PFSK-1 (cell line): ENCODE data around the gene NTM.

Experiments used
- FOXP2 ChIP-seq: optimal IDR thresholded peaks from 2 replicates; pipeline ENCODE3; 2011; ENCODE audit warnings: borderline replicate concordance, control low read depth, inconsistent platforms; ENCODE audit not compliant: insufficient read depth; ENCODE audit errors: extremely low read length, extremely low read depth
- POLR2AphosphoS5 ChIP-seq: IDR thresholded peaks from 2 replicates; pipeline ENCODE4 v1.6.1; 2012; ENCODE audit warnings: low read depth, mild to moderate bottlenecking, control low read depth, low read length, moderate library complexity
- REST ChIP-seq, 2 experiments: IDR thresholded peaks; 2 replicates each; pipeline versions ENCODE4 v1.6.1 to v1.8.0; 2011 to 2012; ENCODE audit warnings: low read depth in 2 of 2, low read length in 2 of 2, control low read depth in 1 of 2, inconsistent platforms in 1 of 2, mild to moderate bottlenecking in 1 of 2, moderate library complexity in 1 of 2; ENCODE audit not compliant: insufficient read depth in 1 of 2
- SIN3A ChIP-seq: IDR thresholded peaks from 2 replicates; pipeline ENCODE4 v1.6.1; 2012; ENCODE audit warnings: mild to moderate bottlenecking, low read length, moderate library complexity, borderline replicate concordance; ENCODE audit not compliant: insufficient read depth
- TAF1 ChIP-seq: IDR thresholded peaks from 2 replicates; pipeline ENCODE4 v1.6.1; 2012; ENCODE audit warnings: low read length, control low read depth, borderline replicate concordance; ENCODE audit not compliant: insufficient read depth

Gene NTM

GRCh38 chr11:132257871-132258270, 887.5 kb downstream of the NTM start:
- TF ChIP-seq FOXP2 (no peak), REST (IDR thresholded peaks at IDR 0.05; ENCODE audit: insufficient read depth in 1 of 2, low read depth in 2 of 2, low read length in 2 of 2) (no peak), SIN3A (no peak), TAF1 (no peak), POLR2AphosphoS5 (no peak)

GRCh38 chr11:132258875-132259274, 888.5 kb downstream of the NTM start:
- TF ChIP-seq POLR2AphosphoS5 (no peak), FOXP2 (no peak), SIN3A (no peak), TAF1 (no peak), REST (IDR thresholded peaks at IDR 0.05; ENCODE audit: insufficient read depth in 1 of 2, low read depth in 2 of 2, low read length in 2 of 2) (no peak)

DNA sequence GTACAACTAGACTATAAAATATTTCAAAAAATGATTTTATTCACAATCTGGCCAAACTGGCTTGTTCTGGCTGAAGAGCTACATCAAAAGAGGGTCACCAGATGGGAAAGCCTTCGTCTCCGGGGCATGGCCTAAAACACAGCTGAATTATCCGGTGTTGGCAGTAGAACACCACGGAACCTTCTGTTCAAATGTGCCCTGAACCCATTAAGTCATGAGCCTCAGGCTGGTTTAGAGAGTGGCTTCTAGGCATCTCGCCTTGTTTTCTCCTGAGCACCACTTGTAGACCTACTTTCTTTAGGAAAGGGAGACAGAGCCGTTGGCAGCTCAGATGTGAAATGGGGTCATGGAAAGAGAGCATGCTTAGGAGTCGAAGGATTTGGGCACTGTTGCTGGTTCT, 890.2 kb downstream of the NTM start:
- TF ChIP-seq TAF1 (no peak), POLR2AphosphoS5 (no peak), SIN3A (no peak), FOXP2 (no peak), REST (IDR thresholded peaks at IDR 0.05; ENCODE audit: insufficient read depth in 1 of 2, low read depth in 2 of 2, low read length in 2 of 2) (no peak)

DNA sequence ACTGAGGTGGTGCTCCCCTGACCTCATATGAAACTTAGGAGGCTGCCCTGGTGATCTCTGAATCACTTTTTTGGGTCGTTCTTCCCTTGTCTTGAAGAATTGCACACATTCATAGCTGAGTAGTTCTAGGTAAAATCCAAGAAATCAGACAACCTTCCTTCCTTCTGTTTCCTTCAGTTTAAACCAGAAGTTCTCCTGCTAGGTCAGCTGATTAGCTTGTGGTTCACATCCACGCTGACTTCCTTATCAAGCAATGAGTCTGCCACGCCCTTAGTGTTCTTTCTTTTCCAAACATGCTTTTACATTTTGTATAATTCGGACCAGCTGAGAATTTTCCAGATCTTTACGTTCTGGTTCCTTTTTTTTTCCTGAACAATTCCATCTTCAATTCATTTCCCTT, 892.8 kb downstream of the NTM start:
- TF ChIP-seq POLR2AphosphoS5: no peak
- TF ChIP-seq FOXP2: no peak
- no peak for TF ChIP-seq TAF1
- no peak for TF ChIP-seq SIN3A
- no peak for TF ChIP-seq REST (IDR thresholded peaks at IDR 0.05; ENCODE audit: insufficient read depth in 1 of 2, low read depth in 2 of 2, low read length in 2 of 2)

GRCh38 chr11:132263875-132264274, 893.5 kb downstream of the NTM start:
- TF ChIP-seq REST (IDR thresholded peaks at IDR 0.05; ENCODE audit: insufficient read depth in 1 of 2, low read depth in 2 of 2, low read length in 2 of 2): no peak
